T1000 (cell line): ENCODE data around the gene KIAA1671.

Experiments used
- DNase-seq: peaks from one replicate; lab custom pipeline; 2025; ENCODE audit warnings: mixed read lengths; lab: John Stamatoyannopoulos, UW

Gene KIAA1671

GRCh38 chr22:25014896-25015755, 62.6 kb downstream of the KIAA1671 start:
- DNase-seq = no peak

GRCh38 chr22:25016311-25016710, 63.8 kb downstream of the KIAA1671 start:
- DNase-seq = no peak

GRCh38 chr22:25018009-25018408, 65.5 kb downstream of the KIAA1671 start:
- DNase-seq = no peak

- DNase-seq = no peak
Observed at GRCh38 chr22:25019427-25020184, 67.1 kb downstream of the KIAA1671 start.

GRCh38 chr22:25021409-25021808, 68.9 kb downstream of the KIAA1671 start:
- no peak for DNase-seq

GRCh38 chr22:25021976-25022711, 69.6 kb downstream of the KIAA1671 start:
- no peak for DNase-seq

- DNase-seq = no peak
Observed at GRCh38 chr22:25023879-25024278, 71.4 kb downstream of the KIAA1671 start.

- no peak for DNase-seq
Observed at GRCh38 chr22:25024895-25025294, 72.4 kb downstream of the KIAA1671 start.

GRCh38 chr22:25025491-25026400, 73.2 kb downstream of the KIAA1671 start:
- peak; percentile 14 for DNase-seq

- DNase-seq = no peak
Observed at GRCh38 chr22:25027043-25027906, 74.8 kb downstream of the KIAA1671 start.

GRCh38 chr22:25027959-25028840, 75.7 kb downstream of the KIAA1671 start:
- DNase-seq = no peak

- DNase-seq = no peak
Observed at GRCh38 chr22:25028841-25029141, 76.3 kb downstream of the KIAA1671 start.

- DNase-seq = no peak
Observed at GRCh38 chr22:25029181-25029580, 76.7 kb downstream of the KIAA1671 start.

- DNase-seq = no peak
Observed at GRCh38 chr22:25030636-25031035, 78.1 kb downstream of the KIAA1671 start.

GRCh38 chr22:25032066-25032465, 79.5 kb downstream of the KIAA1671 start:
- DNase-seq = no peak

GRCh38 chr22:25035715-25036114, 83.2 kb downstream of the KIAA1671 start:
- DNase-seq = no peak

- DNase-seq = no peak
Observed at GRCh38 chr22:25038239-25038638, 85.7 kb downstream of the KIAA1671 start.

- no peak for DNase-seq
Observed at GRCh38 chr22:25038771-25039170, 86.3 kb downstream of the KIAA1671 start.

GRCh38 chr22:25039255-25039654, 86.7 kb downstream of the KIAA1671 start:
- no peak for DNase-seq

- no peak for DNase-seq
Observed at GRCh38 chr22:25039754-25040153, 87.2 kb downstream of the KIAA1671 start.
